Epithelial cell of esophagus (primary cell): ENCODE results near the gene CISD3.

ENCODE experiments used
- DNase-seq: peaks from one replicate; pipeline ENCODE4 v3.0.0; 2010; ENCODE audit warnings: low read depth
- H3K4me3 ChIP-seq: 2 replicates; pipeline ENCODE4 v1.5.1; 2011; ENCODE audit warnings: mild to moderate bottlenecking, low read length, control low read depth
- CTCF ChIP-seq: IDR thresholded peaks from 2 replicates; pipeline ENCODE4 v1.5.1; 2011; ENCODE audit warnings: low read depth, mild to moderate bottlenecking, low read length, control low read depth, inconsistent platforms; ENCODE audit not compliant: insufficient read depth; ENCODE audit errors: missing control alignments

Gene CISD3

GRCh38 chr17:38740044-38740443, 9.9 kb downstream of the CISD3 start:
- DNase-seq = no peak
- TF ChIP-seq CTCF = no peak
- H3K4me3 ChIP-seq = no peak overlapping the region

GRCh38 chr17:38740806-38741205, 10.7 kb downstream of the CISD3 start:
- TF ChIP-seq CTCF = no peak
- no peak for DNase-seq
- H3K4me3 ChIP-seq = no peak overlapping the region

GRCh38 chr17:38741461-38741860, 11.3 kb downstream of the CISD3 start:
- DNase-seq = no peak
- TF ChIP-seq CTCF = no peak
- no peak overlapping the region for H3K4me3 ChIP-seq

- DNase-seq = peak; percentile 27
- no peak for TF ChIP-seq CTCF
These were observed 11.8 kb downstream of the CISD3 start for GRCh38 chr17:38741921-38742410.

GRCh38 chr17:38742411-38743308, 12.5 kb downstream of the CISD3 start:
- no peak overlapping the region for H3K4me3 ChIP-seq
- DNase-seq = peak; percentile 64

More at GRCh38 chr17:38741921-38742410, 11.8 kb downstream of the CISD3 start:
- H3K4me3 ChIP-seq = no peak overlapping the region

GRCh38 chr17:38743556-38744171, 13.5 kb downstream of the CISD3 start:
- no peak for TF ChIP-seq CTCF
- H3K4me3 ChIP-seq = no peak overlapping the region
- no peak for DNase-seq

More at GRCh38 chr17:38742411-38743308, 12.5 kb downstream of the CISD3 start:
- no peak for TF ChIP-seq CTCF
